Posterior cingulate gyrus (tissue), 11 donors: Measurements from ENCODE around the gene FAM240A.
"Not testable (repeated sequence)": the region's sequence is repeated elsewhere in the genome, so short reads cannot be mapped to it uniquely, and the experiment has no call there.

Source experiments
- DNase-seq, 10 donors: peaks; one replicate each; pipeline versions ENCODE4 v3.0.0 to v3.0.0-alpha.2; 2020 to 2021; ENCODE audit warnings: mixed read lengths in 3 of 10
- intact Hi-C: fragments of 100-400 bp; cut with DNase I; formaldehyde crosslinking; loops from one replicate; pipeline ENCODE4 v1.15.1; 2023

The FAM240A gene

DNA sequence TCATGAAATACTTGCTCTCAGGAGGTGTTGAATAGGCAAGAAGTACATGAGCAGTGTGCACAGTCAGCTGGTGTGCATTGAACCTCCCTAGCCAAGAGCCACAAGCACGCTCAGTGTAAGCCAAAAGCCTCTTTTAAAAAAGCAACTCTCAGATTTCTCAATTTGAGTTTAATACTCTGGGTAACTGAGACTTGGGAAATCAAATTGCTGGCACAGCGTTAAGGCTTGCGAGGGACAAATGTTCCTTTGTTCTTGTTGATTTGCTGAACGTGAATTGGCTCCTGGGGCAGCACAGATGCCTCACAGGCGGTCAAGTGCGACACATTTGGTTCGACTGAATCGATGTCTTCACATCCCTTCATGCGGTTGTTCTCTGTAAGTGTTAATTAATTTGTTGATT, at the start of gene FAM240A:
Gene FAM240A, plus strand, starts transcription at position 202 of the 400 bp plus-strand sequence. Its CDS starts 159 bp downstream, at position 361.
- peak in 1 of 10 donors; percentile 30 for DNase-seq
- intact Hi-C loops: no loop called here

DNA sequence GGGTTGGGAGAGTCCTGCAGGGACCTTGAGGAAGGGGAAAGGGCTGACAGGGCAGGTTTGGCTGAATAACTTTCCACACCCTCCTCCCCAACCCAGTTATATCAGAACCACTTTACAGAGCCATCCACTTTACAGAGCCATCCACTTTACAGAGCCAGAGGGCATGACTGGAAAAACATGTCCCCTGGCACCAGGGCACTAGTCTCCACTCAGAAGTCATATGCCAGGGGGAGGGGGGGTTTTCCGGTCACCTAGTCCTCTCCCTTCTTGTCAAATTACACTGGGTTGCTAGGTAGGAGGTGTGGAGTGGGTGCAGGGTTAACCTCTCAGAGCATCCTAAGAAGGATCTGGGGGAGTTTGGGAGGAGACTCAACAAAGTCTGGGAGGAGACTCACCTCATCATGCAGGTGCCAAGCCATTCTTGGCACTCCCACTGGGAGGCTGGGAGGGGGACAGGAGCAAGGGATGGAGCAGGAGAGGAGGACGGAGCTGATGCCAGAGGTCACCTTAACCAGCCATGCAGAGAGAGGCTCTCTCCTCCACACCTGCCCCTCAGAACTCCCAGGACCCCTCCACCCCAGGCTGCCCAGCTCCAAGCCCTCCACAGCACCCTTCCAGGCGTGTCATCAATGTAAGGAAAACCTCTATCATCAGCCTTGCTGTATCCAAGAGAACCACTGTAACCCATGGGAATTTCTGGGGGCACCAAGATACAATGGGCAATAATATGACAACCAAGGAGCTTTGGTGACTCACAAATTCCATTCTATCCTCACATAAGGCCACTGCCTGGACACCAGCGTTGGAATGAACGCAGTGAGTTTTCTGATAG, 47.9 kb upstream of the FAM240A start:
- intact Hi-C loops: no loop called here
- DNase-seq: no peak

DNA sequence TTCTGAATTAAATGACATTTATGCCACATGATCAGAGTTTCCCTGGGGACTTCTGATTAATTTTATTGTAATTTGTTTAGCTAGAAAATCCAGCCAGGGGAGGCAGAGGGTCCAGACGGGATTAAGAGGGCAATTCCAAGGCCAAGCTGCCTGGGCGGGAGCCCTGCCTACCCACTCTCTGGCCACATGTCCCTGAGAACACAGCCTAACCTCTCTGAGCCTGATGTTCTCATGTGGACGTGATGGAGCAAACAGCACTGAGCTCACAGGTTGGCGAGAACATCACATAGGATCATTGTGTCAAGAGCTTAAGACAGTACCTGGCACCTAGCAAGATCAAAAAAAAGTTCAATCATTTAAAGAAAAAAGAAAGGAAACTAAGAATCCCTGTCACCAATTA, 47.2 kb upstream of the FAM240A start:
- intact Hi-C loops: no loop called here
- no peak for DNase-seq

DNA sequence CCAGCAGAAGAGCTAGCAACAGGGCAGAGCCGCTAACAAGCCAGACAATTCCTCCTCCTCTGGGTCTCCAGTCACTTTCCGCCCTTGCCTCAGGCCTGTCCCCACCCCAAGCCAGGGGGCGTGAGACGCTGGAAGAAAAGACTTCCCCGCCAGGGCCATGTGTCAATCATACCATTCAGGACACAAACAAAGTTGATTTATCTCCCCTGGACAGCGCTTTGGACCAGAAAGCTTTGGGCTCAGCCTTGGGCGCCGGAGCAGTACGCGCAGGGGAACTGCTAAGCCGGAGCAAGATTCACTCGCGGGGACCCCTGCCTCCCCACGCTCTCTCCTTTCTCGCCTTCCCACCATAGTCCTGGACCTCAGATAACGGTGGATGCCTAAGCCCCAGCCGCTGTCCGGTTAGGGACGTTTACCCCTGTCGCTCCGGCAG, 46.7 kb upstream of the FAM240A start:
- peak in 1 of 10 donors; percentile 72 for DNase-seq
- intact Hi-C loops: no loop called here

DNA sequence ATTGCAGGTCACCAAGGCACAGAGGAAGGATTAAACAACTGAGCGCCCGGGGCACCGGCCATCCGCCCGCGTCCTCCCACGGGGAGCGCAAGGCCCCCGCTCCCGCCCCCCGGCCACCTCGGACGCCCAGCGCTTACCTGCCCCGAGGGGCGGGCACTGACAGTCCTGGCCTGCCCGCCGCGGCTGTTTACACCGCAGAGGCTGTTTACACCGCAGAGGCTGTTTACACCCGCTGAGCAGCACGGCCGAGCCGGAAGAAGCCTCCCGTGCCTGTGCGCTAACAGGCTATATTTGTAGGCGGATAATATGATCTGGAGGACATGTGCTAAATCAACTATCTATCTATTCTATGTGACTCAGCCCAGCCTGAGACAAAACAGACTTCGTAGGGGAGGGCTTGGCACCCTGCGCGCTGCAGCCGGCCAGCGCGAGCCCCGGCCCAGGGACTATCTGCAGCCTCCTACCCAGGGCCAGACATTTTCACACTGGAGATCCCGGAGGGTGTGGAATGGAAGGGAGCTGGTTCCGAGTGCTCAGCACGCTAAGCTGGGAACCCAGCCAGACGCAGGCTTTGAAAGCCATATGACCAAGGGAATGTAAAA, 46.2 kb upstream of the FAM240A start, which contains the start of gene LRRC2:
Gene LRRC2, minus strand, starts transcription at position 263 of the 602 bp plus-strand sequence. CDS start 14,711 bp downstream, outside the sequence.
- intact Hi-C loops: no loop called here
- DNase-seq: peak in 7 of 10 donors; percentile 29 to 87 (median 47)

DNA sequence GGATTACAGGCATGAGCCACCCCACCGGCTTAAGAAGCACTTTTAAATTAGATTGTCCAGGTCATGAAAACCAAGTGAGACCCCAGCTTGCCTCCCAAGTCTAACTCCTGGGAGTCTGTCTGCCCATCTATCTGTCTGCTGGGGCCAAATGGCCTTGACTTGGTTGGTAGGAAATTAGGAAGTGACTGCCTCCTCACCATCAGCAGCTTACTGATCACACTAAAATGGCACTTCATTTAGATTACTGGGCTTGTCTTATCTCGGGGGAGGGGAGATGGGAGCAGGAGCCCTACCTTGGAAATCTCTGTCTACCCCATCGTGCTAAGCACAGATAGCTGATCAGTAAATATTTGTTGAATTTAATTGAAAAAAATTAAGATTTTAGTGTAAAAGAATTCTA, 40.6 kb upstream of the FAM240A start:
- DNase-seq: no peak
- intact Hi-C loops: no loop called here

DNA sequence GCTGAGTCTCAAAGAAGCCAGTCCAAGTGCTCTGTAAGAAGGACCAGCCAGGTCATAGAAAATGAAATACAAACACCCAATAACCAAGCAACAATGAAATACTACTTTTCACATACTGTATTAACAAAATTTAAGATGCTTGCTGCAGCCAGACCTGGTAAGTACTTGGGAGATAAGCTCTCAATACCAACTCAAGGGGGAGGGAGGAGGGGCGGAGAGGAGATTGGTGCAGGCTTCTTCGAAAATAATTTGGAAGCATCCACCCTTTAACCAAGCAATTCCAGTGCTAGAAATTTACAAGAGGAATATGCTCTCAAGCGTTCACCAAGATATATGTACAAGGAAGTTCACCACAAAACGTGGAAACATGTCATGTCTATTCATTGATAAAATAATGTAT, 38.6 kb upstream of the FAM240A start:
- DNase-seq: no peak
- intact Hi-C loops: no loop called here

DNA sequence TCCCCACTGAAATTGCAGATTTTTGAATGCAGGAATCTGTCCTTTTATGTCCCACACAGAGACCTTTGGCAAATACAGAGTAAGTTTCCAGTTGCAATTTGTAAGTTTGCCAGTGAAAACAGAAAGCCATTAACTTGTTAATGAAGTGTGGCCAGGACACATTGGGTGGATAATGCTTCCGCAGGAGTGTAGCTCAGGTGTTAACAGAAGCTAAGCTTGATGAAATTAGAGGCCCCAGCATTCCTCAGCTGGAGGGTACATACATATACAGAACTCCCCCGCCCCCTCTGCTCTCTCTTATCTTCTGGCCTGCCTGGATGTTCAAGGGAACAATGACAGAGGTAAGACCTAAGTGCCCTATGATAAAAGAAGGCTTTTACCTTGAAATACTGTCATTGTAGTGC, 38.1 kb upstream of the FAM240A start:
- DNase-seq: no peak
- intact Hi-C loops: no loop called here

DNA sequence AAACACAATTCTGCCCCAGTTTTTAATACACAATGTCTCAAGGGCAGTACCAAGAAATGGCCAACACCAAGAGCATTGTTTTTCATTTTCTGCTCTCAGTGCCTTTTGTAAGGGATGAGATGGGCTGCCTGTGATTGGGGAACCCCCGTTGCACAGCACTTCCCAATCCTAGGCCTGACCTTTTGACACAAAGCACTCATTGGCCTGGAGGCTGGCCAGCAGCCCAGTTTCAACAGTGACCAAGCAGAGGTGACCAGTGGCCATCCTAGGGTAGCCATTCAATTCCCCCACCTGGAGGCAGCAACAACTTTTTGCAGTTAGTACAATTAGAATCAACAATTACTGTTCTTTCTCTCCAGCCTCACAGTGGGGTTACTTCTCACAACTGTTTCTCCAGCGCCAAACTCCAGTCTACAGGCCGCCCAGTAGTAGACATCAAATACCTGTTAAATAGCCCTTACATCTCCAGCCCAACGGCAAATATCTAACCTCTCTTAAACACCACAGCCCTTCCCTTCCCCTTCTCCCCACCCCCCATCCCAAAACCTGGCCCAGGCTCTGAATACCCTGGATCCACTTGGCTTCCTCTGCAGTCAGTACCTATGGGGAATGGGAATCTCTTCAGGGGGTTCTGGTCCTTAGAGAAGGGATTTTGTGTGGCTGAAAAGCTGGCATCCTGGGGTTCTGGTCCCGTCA, 37.3 kb upstream of the FAM240A start:
- intact Hi-C loops: no loop called here
- DNase-seq: no peak

DNA sequence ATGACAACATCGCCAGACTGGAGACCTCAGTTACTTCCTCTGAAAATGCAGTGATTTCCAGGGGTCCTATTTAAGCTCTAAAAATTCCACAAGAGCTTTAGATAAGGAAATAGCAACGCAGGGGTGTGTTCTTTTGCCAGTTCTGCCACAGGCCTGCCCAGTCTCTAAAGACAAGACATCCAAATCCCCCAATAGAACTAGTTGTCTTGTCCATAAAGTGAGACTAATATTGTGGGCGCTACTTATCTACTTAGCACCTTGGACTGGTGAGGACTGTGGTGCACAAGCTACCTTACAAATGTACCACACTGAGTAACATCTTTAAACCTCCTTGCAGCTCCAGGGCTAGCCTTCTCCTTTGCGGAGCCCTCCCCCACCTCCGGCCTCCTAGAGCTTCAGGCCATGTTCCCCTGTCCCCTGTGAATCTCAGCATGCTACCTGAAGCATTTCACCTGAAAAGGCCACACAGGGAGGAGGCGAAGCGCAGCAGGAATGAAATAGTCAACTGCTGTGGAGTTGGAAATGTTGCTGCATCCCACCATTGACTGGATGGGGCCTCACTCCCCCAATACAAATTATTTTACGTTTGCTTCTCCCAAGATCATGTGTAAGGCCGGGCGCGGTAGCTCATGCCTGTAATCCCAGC, 36.6 kb upstream of the FAM240A start:
- intact Hi-C loops: no loop called here
- no peak for DNase-seq

DNA sequence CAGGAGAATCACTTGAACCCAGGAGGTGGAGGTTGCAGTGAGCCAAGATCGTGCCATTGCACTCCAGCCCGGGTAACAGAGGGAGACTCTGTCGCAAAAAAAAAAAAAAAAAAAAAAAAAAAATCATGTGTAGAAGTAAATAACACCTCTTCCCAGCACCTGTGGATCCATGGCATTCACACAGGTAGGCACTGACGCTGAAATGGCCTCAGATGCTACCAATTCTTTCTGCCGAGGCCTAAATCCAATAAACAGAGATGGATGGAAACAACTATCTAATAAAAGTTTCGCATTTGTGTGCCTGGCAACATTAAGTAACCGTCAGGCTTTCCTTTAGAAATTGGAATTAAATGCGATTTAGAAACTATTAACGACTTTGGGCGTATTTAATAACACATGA, 35.9 kb upstream of the FAM240A start:
- no peak for DNase-seq
- intact Hi-C loops: no loop called here

DNA sequence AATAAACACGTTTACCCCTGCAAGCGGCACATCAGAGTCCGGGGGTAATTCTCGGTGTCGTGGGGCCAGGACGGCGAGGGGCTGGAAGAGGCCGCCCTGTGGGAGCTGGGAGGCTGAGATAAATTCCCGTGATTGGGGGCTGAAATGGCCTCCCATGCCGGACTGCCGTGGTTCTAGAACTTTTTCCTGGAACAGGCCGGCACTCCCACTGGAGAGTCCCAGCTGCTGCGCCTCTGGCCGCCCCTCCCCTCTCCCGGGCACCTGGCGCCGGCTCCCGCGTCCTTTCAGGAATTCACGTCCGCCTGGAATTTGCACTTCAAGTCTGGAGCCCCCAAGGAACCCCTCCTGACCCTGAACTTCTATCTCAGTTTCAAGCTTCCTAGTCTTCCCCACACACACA, 35.4 kb upstream of the FAM240A start:
- intact Hi-C loops: no loop called here

DNA sequence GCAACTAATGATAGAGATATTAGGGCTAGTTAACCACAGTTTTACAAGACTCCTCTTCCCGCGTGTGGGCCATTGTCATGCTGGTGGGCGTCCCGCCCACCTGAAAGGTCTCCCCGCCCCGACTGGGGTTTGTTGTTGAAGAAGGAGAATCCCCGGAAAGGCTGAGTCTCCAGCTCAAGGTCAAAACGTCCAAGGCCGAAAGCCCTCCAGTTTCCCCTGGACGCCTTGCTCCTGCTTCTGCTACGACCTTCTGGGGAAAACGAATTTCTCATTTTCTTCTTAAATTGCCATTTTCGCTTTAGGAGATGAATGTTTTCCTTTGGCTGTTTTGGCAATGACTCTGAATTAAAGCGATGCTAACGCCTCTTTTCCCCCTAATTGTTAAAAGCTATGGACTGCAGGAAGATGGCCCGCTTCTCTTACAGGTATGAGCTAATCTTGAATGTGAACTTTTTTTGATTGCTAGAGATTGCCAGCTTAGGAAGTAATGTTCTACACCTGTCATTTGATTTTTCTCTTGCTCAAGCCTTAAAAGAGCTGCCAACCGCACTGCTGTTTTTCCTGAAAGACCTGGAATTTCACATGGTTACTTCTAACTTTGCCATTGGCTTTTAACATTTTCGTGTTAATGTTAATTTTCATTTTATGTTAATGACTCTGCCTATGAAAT, 34.6 kb upstream of the FAM240A start:
- intact Hi-C loops, DNase-seq: not testable (repeated sequence)

More for the DNA sequence above, 35.4 kb upstream of the FAM240A start:
- DNase-seq: no peak

DNA sequence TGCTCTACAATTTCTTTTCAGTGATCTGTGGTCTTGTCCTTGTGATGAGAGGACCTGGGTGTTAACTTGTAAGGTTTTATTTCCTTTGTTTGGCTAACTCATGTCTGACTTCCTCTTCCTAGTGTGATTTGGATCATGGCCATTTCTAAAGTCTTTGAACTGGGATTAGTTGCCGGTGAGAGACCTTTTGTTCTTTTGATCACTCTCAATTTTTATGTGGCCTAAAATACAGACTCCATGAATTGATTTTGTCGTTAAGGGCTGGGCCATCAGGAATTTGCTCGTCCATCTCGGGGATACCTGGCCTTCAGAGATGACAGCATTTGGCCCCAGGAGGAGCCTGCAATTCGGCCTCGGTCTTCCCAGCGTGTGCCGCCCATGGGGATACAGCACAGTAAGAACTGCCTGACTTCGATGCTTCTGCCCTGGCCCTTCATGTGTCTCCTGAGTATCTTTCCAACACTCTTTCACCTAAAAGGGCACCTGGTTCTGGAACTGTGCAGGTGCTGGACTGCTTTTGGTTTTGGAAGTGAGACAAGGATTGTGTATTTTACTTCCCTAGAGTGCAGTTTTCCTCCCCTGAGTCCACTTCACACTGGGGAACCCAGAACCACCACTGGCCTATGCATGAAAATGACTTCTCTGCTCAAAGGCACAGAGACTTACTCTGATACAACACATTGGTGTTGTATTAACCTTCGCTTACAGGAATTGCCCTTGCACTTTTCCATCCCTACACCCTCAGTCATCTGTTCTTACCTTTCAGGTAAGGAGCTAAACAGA, 33.2 kb upstream of the FAM240A start:
- no peak for DNase-seq

DNA sequence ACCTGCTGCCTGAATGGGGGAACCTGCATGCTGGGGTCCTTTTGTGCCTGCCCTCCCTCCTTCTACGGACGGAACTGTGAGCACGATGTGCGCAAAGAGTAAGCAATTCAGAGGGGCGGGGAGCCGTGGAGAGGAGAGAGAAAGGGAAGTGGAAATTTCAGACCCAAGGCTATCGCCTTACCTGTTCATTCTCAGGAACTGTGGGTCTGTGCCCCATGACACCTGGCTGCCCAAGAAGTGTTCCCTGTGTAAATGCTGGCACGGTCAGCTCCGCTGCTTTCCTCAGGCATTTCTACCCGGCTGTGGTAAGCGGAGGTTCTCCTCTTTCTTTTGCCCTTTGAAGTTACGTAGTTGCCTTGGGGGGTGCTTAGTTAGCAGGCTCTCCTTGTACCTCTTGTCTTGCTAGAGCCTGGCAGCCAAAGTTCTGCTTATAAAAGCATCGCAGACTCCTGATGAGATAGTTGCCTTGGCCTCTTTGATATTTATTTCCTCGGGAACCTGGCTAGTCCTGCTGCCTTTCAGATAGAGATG, 32.5 kb upstream of the FAM240A start:
- intact Hi-C loops: no loop called here
- no peak for DNase-seq

More for the DNA sequence above, 33.2 kb upstream of the FAM240A start:
- intact Hi-C loops: no loop called here

DNA sequence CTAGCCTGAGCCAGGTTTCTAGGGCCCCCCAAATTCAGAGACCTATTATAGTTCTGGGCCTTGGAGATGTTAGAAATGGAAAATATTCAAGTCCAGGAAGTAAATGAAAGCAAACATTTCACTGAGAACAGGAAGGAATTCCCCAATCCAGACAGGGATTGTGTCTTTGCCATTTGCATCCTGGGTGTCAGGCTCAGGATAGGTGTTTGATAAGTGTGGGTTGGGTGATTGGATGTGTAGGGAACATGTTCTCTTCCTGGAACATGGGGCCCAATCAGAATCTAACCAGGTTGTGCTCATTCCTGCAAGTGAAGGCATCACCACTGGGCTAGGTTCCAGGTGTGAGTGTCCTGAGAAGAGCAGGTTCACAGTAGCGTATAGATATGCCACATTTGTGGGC, 31.6 kb upstream of the FAM240A start:
- intact Hi-C loops: no loop called here
- no peak for DNase-seq

DNA sequence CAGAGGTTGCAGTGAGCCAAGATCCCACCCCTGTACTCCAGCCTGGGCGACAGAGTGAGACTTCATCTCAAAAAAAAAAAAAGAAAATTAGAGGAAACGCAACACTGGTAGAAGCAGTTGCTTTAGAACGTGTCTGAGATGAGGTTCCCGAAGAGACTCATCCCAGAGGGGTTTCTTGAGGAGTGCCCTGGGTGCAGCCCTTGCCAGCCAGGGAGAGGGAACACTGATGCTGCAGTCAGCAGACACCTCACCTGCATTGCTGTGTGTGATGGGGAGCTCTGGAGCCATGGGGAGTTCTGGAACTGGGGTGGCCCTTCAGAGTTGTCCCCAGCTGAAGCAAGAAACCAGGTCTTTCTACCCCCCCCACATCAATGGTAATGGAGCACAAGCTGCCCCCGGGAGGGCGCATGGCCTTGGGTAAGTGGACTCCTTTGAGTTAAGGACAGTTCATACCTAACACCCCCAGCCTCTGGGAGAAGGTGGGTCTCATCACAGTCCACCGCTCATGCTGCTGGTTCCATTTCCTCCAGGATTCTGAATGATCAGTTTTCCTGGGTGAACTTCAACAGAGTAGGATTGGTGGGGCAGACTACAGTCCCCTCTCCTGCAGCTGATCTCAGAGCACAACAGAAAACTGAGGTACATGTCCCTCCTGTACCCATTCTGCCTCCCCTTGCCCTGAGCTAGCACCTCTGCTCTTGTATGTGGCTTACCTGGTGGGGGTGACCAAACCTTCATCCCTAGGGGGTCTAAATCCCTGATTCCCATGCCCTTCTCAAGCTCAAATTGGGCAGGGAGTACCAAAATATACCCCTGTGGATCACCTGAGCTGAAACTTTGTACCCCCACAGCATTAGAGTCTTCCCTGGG, 27.5 kb upstream of the FAM240A start:
- DNase-seq: no peak
- intact Hi-C loops: no loop called here
